ENCODE measurements around the gene GPR63. TPM values are rescaled to one million over a fixed set of nuclear protein-coding genes. Genes with fewer than 3 reads are reported as not detected.

The GPR63 gene
- total RNA-seq, 1 donor from 2014 or later, result 0.48 TPM

DNA sequence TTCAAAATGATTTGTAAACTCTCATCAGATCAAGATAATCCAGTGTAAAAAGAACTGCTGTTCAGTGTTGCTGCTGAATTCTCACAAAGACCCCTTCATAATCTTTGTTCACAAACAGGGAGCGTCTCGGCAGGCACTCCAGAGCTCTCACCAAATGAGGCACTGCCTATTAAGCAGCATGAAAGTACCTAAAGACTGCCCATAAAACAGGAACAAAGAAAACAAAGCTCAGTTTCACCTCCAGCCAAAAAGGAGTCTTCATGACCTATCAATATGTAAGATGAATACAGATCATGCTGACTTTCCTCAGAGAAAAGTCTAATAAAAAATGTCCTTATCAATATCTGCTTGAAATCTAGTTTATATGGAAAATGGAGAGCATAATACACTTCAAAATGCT, 41.8 kb downstream of the GPR63 start:
- no peak for DNase-seq (ENCODE audit: extremely low spot score, unreplicated experiment)
- no peaks in the 10 kb centered on the region for H3K4me1 Mint-ChIP-seq (ENCODE audit: unreplicated experiment)
- H3K9me3 Mint-ChIP-seq (ENCODE audit: unreplicated experiment), result no peaks in the 10 kb centered on the region
- no peak overlapping the region for H3K27ac Mint-ChIP-seq (ENCODE audit: unreplicated experiment)
- peaks cover under 1% of the 10 kb centered on the region for H3K27me3 Mint-ChIP-seq (ENCODE audit: unreplicated experiment)
- H3K4me3 Mint-ChIP-seq (ENCODE audit: unreplicated experiment), result no peak overlapping the region
- H3K36me3 Mint-ChIP-seq (ENCODE audit: unreplicated experiment), result no peaks in the 10 kb centered on the region
- TF ChIP-seq, protein P1, sequence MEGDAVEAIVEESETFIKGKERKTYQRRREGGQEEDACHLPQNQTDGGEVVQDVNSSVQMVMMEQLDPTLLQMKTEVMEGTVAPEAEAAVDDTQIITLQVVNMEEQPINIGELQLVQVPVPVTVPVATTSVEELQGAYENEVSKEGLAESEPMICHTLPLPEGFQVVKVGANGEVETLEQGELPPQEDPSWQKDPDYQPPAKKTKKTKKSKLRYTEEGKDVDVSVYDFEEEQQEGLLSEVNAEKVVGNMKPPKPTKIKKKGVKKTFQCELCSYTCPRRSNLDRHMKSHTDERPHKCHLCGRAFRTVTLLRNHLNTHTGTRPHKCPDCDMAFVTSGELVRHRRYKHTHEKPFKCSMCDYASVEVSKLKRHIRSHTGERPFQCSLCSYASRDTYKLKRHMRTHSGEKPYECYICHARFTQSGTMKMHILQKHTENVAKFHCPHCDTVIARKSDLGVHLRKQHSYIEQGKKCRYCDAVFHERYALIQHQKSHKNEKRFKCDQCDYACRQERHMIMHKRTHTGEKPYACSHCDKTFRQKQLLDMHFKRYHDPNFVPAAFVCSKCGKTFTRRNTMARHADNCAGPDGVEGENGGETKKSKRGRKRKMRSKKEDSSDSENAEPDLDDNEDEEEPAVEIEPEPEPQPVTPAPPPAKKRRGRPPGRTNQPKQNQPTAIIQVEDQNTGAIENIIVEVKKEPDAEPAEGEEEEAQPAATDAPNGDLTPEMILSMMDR (IDR thresholded peaks at IDR 0.05), result no peak

DNA sequence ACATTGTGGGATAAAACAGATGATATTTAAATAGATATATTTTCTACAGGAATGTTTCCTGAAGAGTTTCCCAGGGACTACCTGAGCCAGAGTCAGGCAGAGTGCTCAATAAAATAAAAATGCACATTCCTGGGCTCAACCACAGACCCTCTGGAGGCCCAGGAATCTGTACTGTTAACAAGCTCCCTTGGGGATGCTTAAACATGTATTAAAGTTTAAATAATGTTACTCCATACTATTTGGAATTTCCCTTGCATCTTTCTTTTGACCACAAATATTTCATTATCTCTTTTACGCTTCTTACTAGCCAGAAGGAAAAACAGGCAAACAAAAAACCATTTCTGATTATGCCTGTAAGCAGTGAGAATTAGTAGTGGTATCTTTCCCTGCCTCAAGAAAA, 42.3 kb downstream of the GPR63 start:
- H3K9me3 Mint-ChIP-seq (ENCODE audit: unreplicated experiment), result no peaks in the 10 kb centered on the region
- no peaks in the 10 kb centered on the region for H3K36me3 Mint-ChIP-seq (ENCODE audit: unreplicated experiment)
- no peak overlapping the region for H3K4me3 Mint-ChIP-seq (ENCODE audit: unreplicated experiment)
- TF ChIP-seq, protein P1 (IDR thresholded peaks at IDR 0.05), result no peak
- H3K27ac Mint-ChIP-seq (ENCODE audit: unreplicated experiment), result no peak overlapping the region
- H3K4me1 Mint-ChIP-seq (ENCODE audit: unreplicated experiment), result no peaks in the 10 kb centered on the region
- no peak for DNase-seq (ENCODE audit: extremely low spot score, unreplicated experiment)
- no peaks in the 10 kb centered on the region for H3K27me3 Mint-ChIP-seq (ENCODE audit: unreplicated experiment)

DNA sequence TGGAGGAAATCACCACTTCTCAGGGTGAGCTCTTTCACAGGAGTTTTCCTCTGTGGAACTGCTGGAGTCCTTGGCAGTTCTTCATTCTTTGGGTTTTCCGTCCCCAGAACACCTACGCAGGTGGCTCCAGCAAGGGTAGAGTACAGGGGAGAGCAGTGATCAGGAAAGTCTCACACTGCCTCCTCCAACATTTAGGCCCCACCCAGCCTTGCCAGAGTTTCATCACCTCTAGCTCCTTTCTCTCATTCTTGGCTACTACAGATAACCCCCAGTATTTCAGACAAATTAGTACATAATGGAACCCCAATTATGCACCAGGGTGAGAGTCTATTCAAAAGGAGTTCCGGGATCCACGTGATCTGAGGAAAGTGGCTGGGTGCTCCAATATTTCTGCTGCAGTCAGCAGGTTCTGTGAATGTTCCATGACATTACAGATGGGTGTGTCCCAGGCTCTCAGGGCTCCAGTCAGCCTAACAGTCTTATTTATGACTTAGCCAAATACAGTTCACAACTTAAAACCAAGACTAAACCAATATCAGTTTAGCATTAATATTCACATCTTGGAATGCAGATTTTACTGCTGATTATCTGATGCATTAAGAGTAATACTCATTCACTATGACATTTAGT, 44.6 kb downstream of the GPR63 start:
- Mint-ChIP-seq H3K36me3 (ENCODE audit: unreplicated experiment) (no peaks in the 10 kb centered on the region), H3K4me1 (ENCODE audit: unreplicated experiment) (no peaks in the 10 kb centered on the region), H3K27ac (ENCODE audit: unreplicated experiment) (no peak overlapping the region), H3K27me3 (ENCODE audit: unreplicated experiment) (peaks cover 2% of the 10 kb centered on the region), H3K9me3 (ENCODE audit: unreplicated experiment) (no peaks in the 10 kb centered on the region), H3K4me3 (ENCODE audit: unreplicated experiment) (no peak overlapping the region)
- TF ChIP-seq, protein P1 (IDR thresholded peaks at IDR 0.05), result no peak
- DNase-seq (ENCODE audit: extremely low spot score, unreplicated experiment), result no peak

DNA sequence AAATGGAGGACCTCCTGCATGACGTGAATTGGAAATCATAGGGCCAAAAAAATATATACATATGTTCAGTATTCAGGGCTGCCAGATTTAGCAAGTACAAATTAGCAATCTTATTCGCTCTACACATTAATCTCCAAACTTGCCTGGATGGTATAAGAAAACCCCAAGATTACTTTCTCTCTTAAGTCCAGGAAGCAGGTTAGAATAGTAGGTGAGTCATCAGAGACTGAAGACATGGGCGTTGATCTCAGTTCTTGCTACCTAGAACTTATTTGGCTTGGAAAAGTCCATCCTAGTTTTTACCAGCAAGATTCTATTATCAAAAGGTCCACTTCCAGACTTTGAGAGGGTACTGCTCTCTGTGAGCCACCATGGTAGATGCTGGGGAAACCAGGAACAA, 47.4 kb downstream of the GPR63 start:
- Mint-ChIP-seq H3K4me3 (ENCODE audit: unreplicated experiment) (no peak overlapping the region), H3K27me3 (ENCODE audit: unreplicated experiment) (peaks cover 2% of the 10 kb centered on the region), H3K27ac (ENCODE audit: unreplicated experiment) (no peak overlapping the region), H3K36me3 (ENCODE audit: unreplicated experiment) (no peaks in the 10 kb centered on the region), H3K4me1 (ENCODE audit: unreplicated experiment) (no peaks in the 10 kb centered on the region), H3K9me3 (ENCODE audit: unreplicated experiment) (no peaks in the 10 kb centered on the region)
- TF ChIP-seq, protein P1 (IDR thresholded peaks at IDR 0.05), result no peak
- DNase-seq (ENCODE audit: extremely low spot score, unreplicated experiment), result no peak

DNA sequence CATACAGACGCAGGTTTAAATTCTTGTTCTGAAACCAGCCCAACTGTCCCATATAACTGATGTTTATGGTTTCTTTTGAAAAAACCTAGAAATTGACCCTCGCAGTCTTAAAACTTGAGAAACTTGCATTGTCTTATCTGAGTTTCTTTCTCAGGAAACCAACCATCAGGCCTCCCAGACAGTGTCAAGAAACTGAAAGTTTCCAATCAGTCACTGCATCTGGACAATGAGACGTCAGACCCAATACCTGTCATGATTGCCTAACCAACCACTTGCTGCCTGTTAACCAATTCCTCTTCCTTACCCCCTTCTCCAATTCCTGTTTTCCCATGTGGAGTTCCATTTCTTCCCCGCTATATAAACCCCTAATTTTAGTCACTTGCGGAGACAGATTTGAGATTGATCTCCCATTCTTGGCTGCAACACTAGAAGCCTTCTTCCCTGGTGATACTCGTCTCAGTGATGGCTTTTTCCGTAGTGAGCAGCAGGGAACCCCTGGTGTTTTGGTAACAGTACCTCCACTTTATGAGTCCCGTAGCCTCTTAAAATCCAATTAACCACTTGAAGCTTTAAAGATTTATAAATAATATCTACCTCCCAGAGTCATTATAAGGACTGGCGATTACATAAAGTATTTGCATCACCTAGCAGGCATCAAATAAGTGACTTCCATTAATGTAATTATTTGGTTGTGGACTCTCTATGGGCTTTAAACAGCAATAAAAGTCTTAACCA, 49.3 kb downstream of the GPR63 start:
- Mint-ChIP-seq H3K4me1 (ENCODE audit: unreplicated experiment) (no peaks in the 10 kb centered on the region), H3K27ac (ENCODE audit: unreplicated experiment) (no peak overlapping the region), H3K27me3 (ENCODE audit: unreplicated experiment) (peaks cover 7% of the 10 kb centered on the region), H3K4me3 (ENCODE audit: unreplicated experiment) (no peak overlapping the region), H3K9me3 (ENCODE audit: unreplicated experiment) (no peaks in the 10 kb centered on the region), H3K36me3 (ENCODE audit: unreplicated experiment) (no peaks in the 10 kb centered on the region)
- TF ChIP-seq, protein P1 (IDR thresholded peaks at IDR 0.05), result no peak
- no peak for DNase-seq (ENCODE audit: extremely low spot score, unreplicated experiment)
